CD4-positive, alpha-beta T cell (primary cell): ENCODE data around the gene HOTAIR. TPM values are rescaled to one million over a fixed set of nuclear protein-coding genes. Genes with fewer than 3 reads are reported as not detected.

ENCODE experiments used
- ATAC-seq: fragments of 200-7000 bp; cut with Tn5 transposase; one replicate; pipeline ENCODE4 v1.10.0; 2022; ENCODE audit warnings: mild to moderate bottlenecking; ENCODE audit not compliant: poor library complexity
- CTCF ChIA-PET: fragments of 350-600 bp; sonication (Branson Sonifier 250); formaldehyde crosslinking; loops from one replicate; lab custom pipeline; 2021; ENCODE audit warnings: antibody characterized with exemption, inconsistent platforms; lab: Charles Lee
- POLR2A ChIA-PET: fragments of 350-600 bp; sonication (Branson Sonifier 250); formaldehyde crosslinking; loops from one replicate; lab custom pipeline; 2021; ENCODE audit warnings: antibody characterized with exemption, inconsistent platforms; lab: Charles Lee
- DNase-seq, 14 experiments: peaks; one replicate each; pipeline ENCODE4 v3.0.0-alpha.2; 2013 to 2020; ENCODE audit warnings: mixed read lengths in 2 of 14
- H3K27ac ChIP-seq, 2 donors: one replicate each; pipeline versions ENCODE4 v1.5.1 to v1.7.0; 2013; ENCODE audit warnings: low read length in 2 of 2, low read depth in 1 of 2, mild to moderate bottlenecking in 1 of 2
- H3K27me3 ChIP-seq, 2 experiments: 1 replicate in 1 of 2; 2 replicates in 1 of 2; pipeline versions ENCODE4 v1.6.1 to v1.7.0; 2013; ENCODE audit warnings: low read length in 2 of 2, control low read depth in 1 of 2, mild to moderate bottlenecking in 1 of 2, moderate library complexity in 1 of 2; ENCODE audit not compliant: insufficient read depth in 2 of 2, control insufficient read depth in 1 of 2
- H3K36me3 ChIP-seq: one replicate; pipeline ENCODE4 v1.6.1; 2013; ENCODE audit warnings: low read length, control low read depth; ENCODE audit not compliant: insufficient read depth
- H3K4me1 ChIP-seq: one replicate; pipeline ENCODE4 v1.6.1; 2013; ENCODE audit warnings: low read length, control low read depth; ENCODE audit not compliant: insufficient read depth
- H3K4me3 ChIP-seq: one replicate; pipeline ENCODE4 v1.5.1; 2013; ENCODE audit warnings: mild to moderate bottlenecking, low read length, moderate library complexity
- H3K9me3 ChIP-seq, 2 experiments: 1 replicate in 1 of 2; 2 replicates in 1 of 2; pipeline versions ENCODE4 v1.6.1 to v1.7.0; 2013; ENCODE audit warnings: low read length in 2 of 2, mild to moderate bottlenecking in 2 of 2, control low read depth in 1 of 2, moderate library complexity in 1 of 2; ENCODE audit not compliant: control insufficient read depth in 1 of 2, insufficient read depth in 1 of 2
- H3K27ac Mint-ChIP-seq: one replicate; pipeline ENCODE4 v1.8.0; 2020; ENCODE audit warnings: mixed read lengths
- H3K27me3 Mint-ChIP-seq: one replicate; pipeline ENCODE4 v1.8.0; 2021; ENCODE audit warnings: mixed read lengths
- H3K36me3 Mint-ChIP-seq: one replicate; pipeline ENCODE4 v1.8.0; 2021; ENCODE audit warnings: low read depth, mixed read lengths
- H3K4me1 Mint-ChIP-seq: one replicate; pipeline ENCODE4 v1.8.0; 2021; ENCODE audit warnings: low read depth, mixed read lengths
- H3K4me3 Mint-ChIP-seq: one replicate; pipeline ENCODE4 v1.8.0; 2020; ENCODE audit warnings: mild to moderate bottlenecking, mixed read lengths
- H3K9me3 Mint-ChIP-seq: one replicate; pipeline ENCODE4 v1.8.0; 2020; ENCODE audit warnings: mixed read lengths
- CTCF ChIP-seq: fragments of 200-600 bp; IDR thresholded peaks from one replicate; pipeline ENCODE4 v1.8.0; 2022; ENCODE audit warnings: antibody characterized with exemption, mild to moderate bottlenecking
- intact Hi-C, 2 experiments: fragments of 100-400 bp; cut with DNase I in 1 of 2; cut with micrococcal nuclease in 1 of 2; formaldehyde crosslinking; loops; one replicate each; pipeline versions ENCODE4 v1.15.1 to v1.9.0; 2023 to 2025; cut with DNase I, micrococcal nuclease
- total RNA-seq, 174 experiments: library from RNA in 2 of 174; stranded (reverse) in 2 of 174; gene quantifications; one replicate each; pipeline ENCODE4 v1.2.3 and lab custom pipeline; 2021 to 2026

HOTAIR gene
- total RNA-seq, 2 experiments from 2014 or later = not detected

- Histone ChIP-seq H3K4me3 (no peak overlapping the region), H3K27ac (no peak overlapping the region), H3K4me1 (peaks cover 10% of the 10 kb centered on the region), H3K9me3 (peaks cover 0 to 20% of the 10 kb centered on the region in 2 experiments), H3K27me3 (peaks cover 87 to 96% of the 10 kb centered on the region in 2 experiments), H3K36me3 (no peaks in the 10 kb centered on the region)
- CTCF ChIA-PET = no interaction called here
- Mint-ChIP-seq H3K9me3 (no peaks in the 10 kb centered on the region), H3K36me3 (no peaks in the 10 kb centered on the region), H3K4me1 (no peaks in the 10 kb centered on the region), H3K27ac (no peak overlapping the region), H3K4me3 (no peak overlapping the region), H3K27me3 (peaks cover 96% of the 10 kb centered on the region)
- DNase-seq (no peak), ATAC-seq (no peak)
- intact Hi-C loops = no loop called here
- TF ChIP-seq CTCF = no peak
- POLR2A ChIA-PET = no interaction called here
Observed at GRCh38 chr12:53927220-53928029, 47.3 kb downstream of the HOTAIR start.

- peaks cover 76 to 89% of the 10 kb centered on the region in 2 experiments for H3K27me3 ChIP-seq
- no peaks in the 10 kb centered on the region for H3K36me3 ChIP-seq
- ChIA-PET POLR2A (no interaction called here), CTCF (no interaction called here)
- no peak overlapping the region for H3K27ac Mint-ChIP-seq
- H3K4me3 ChIP-seq = no peak overlapping the region
- DNase-seq (no peak), ATAC-seq (no peak)
- TF ChIP-seq CTCF = no peak
- no peak overlapping the region for H3K4me3 Mint-ChIP-seq
- peaks cover 10% of the 10 kb centered on the region for H3K4me1 ChIP-seq
- intact Hi-C loops = no loop called here
- no peaks in the 10 kb centered on the region for H3K4me1 Mint-ChIP-seq
- no peaks in the 10 kb centered on the region for H3K36me3 Mint-ChIP-seq
- no peak overlapping the region for H3K27ac ChIP-seq
- H3K9me3 Mint-ChIP-seq = no peaks in the 10 kb centered on the region
- H3K27me3 Mint-ChIP-seq = peaks cover 92% of the 10 kb centered on the region
- peaks cover 0 to 12% of the 10 kb centered on the region in 2 experiments for H3K9me3 ChIP-seq
Observed at GRCh38 chr12:53924521-53925405, 50.0 kb downstream of the HOTAIR start.

GRCh38 chr12:53916788-53917655 is 57.7 kb downstream of the HOTAIR start:
- no peaks in the 10 kb centered on the region for H3K9me3 ChIP-seq
- no peak overlapping the region for H3K27ac ChIP-seq
- H3K4me1 ChIP-seq = no peaks in the 10 kb centered on the region
- H3K36me3 ChIP-seq = no peaks in the 10 kb centered on the region
- no peak overlapping the region for H3K4me3 ChIP-seq
- ATAC-seq (no peak), DNase-seq (no peak)
- Mint-ChIP-seq H3K4me1 (no peaks in the 10 kb centered on the region), H3K36me3 (no peaks in the 10 kb centered on the region), H3K9me3 (no peaks in the 10 kb centered on the region), H3K4me3 (no peak overlapping the region), H3K27me3 (peaks cover 76% of the 10 kb centered on the region), H3K27ac (no peak overlapping the region)
- ChIA-PET POLR2A (no interaction called here), CTCF (no interaction called here)
- no peak for TF ChIP-seq CTCF
- intact Hi-C loops = no loop called here
- peaks cover 38 to 61% of the 10 kb centered on the region in 2 experiments for H3K27me3 ChIP-seq
